Measurements from ENCODE around the gene VGLL4. TPM values are rescaled to one million over a fixed set of nuclear protein-coding genes. Genes with fewer than 3 reads are reported as not detected.

Gene VGLL4
- total RNA-seq, 2 experiments from 2014 or later = 34.2 to 35.5 TPM

- H3K27me3 Mint-ChIP-seq = no peaks in the 10 kb centered on the region
- peaks cover 3% of the 10 kb centered on the region for H3K36me3 Mint-ChIP-seq (ENCODE audit: low read depth)
- no peak overlapping the region for H3K4me3 Mint-ChIP-seq
- H3K27ac Mint-ChIP-seq = peak overlapping the region; percentile 19
- POLR2A ChIA-PET = no interaction called here
- CTCF ChIA-PET = interaction anchor here (1.0 kb wide), 1 partner anchor 85 kb away, joined by 3 read pairs; no protein-coding TSS in a partner anchor
- H3K9me3 Mint-ChIP-seq = no peaks in the 10 kb centered on the region
- no peak for DNase-seq
- no peaks in the 10 kb centered on the region for H3K4me1 Mint-ChIP-seq
Observed at GRCh38 chr3:11567516-11568467, 75.9 kb downstream of the VGLL4 start.

GRCh38 chr3:11566916-11567315 is 76.8 kb downstream of the VGLL4 start:
- H3K36me3 Mint-ChIP-seq (ENCODE audit: low read depth) = peaks cover 3% of the 10 kb centered on the region
- no peak for DNase-seq
- ChIA-PET POLR2A (no interaction called here), CTCF (interaction anchor here (1.0 to 1.8 kb wide), 2 partner anchors 10 to 86 kb away, joined by 3 to 4 read pairs; no protein-coding TSS in a partner anchor)
- no peak overlapping the region for H3K4me3 Mint-ChIP-seq
- no peaks in the 10 kb centered on the region for H3K4me1 Mint-ChIP-seq
- no peaks in the 10 kb centered on the region for H3K27me3 Mint-ChIP-seq
- H3K27ac Mint-ChIP-seq = no peak overlapping the region
- no peaks in the 10 kb centered on the region for H3K9me3 Mint-ChIP-seq

- H3K4me3 Mint-ChIP-seq = no peak overlapping the region
- POLR2A ChIA-PET = no interaction called here
- no peaks in the 10 kb centered on the region for H3K9me3 Mint-ChIP-seq
- CTCF ChIA-PET = interaction anchor here (1.8 kb wide), 1 partner anchor 9 kb away, joined by 4 read pairs; no protein-coding TSS in a partner anchor
- H3K27me3 Mint-ChIP-seq = no peaks in the 10 kb centered on the region
- no peak for DNase-seq
- peaks cover 3% of the 10 kb centered on the region for H3K36me3 Mint-ChIP-seq (ENCODE audit: low read depth)
- no peak overlapping the region for H3K27ac Mint-ChIP-seq
- H3K4me1 Mint-ChIP-seq = no peaks in the 10 kb centered on the region
Observed at GRCh38 chr3:11566478-11566877, 77.2 kb downstream of the VGLL4 start.

GRCh38 chr3:11565932-11566331 is 77.8 kb downstream of the VGLL4 start:
- Mint-ChIP-seq H3K27me3 (no peaks in the 10 kb centered on the region), H3K27ac (no peak overlapping the region), H3K9me3 (no peaks in the 10 kb centered on the region), H3K36me3 (ENCODE audit: low read depth) (peaks cover 3% of the 10 kb centered on the region), H3K4me3 (no peak overlapping the region), H3K4me1 (no peaks in the 10 kb centered on the region)
- ChIA-PET CTCF (interaction anchor here (1.8 kb wide), 1 partner anchor 9 kb away, joined by 4 read pairs; no protein-coding TSS in a partner anchor), POLR2A (no interaction called here)
- no peak for DNase-seq

GRCh38 chr3:11565492-11565891 is 78.2 kb downstream of the VGLL4 start:
- Mint-ChIP-seq H3K4me1 (no peaks in the 10 kb centered on the region), H3K27me3 (no peaks in the 10 kb centered on the region), H3K4me3 (no peak overlapping the region), H3K9me3 (no peaks in the 10 kb centered on the region), H3K36me3 (ENCODE audit: low read depth) (peaks cover 3% of the 10 kb centered on the region), H3K27ac (no peak overlapping the region)
- no peak for DNase-seq
- ChIA-PET POLR2A (no interaction called here), CTCF (interaction anchor here (1.8 kb wide), 1 partner anchor 8 kb away, joined by 4 read pairs; no protein-coding TSS in a partner anchor)

- no peak for DNase-seq
- no peak overlapping the region for H3K27ac Mint-ChIP-seq
- no peaks in the 10 kb centered on the region for H3K9me3 Mint-ChIP-seq
- H3K4me1 Mint-ChIP-seq = no peaks in the 10 kb centered on the region
- H3K27me3 Mint-ChIP-seq = no peaks in the 10 kb centered on the region
- no peak overlapping the region for H3K4me3 Mint-ChIP-seq
- CTCF ChIA-PET = no interaction called here
- POLR2A ChIA-PET = no interaction called here
- H3K36me3 Mint-ChIP-seq (ENCODE audit: low read depth) = peaks cover 3% of the 10 kb centered on the region
Observed at GRCh38 chr3:11565072-11565471, 78.6 kb downstream of the VGLL4 start.

- Mint-ChIP-seq H3K4me1 (no peaks in the 10 kb centered on the region), H3K27me3 (no peaks in the 10 kb centered on the region), H3K27ac (no peak overlapping the region), H3K4me3 (no peak overlapping the region), H3K36me3 (ENCODE audit: low read depth) (peaks cover 3% of the 10 kb centered on the region), H3K9me3 (no peaks in the 10 kb centered on the region)
- no peak for DNase-seq
- POLR2A ChIA-PET = no interaction called here
- CTCF ChIA-PET = no interaction called here
Observed at GRCh38 chr3:11564577-11565001, 79.1 kb downstream of the VGLL4 start.

- ChIA-PET CTCF (interaction anchor here (0.8 to 1.3 kb wide), 4 partner anchors 10 to 77 kb away, joined by 3 to 4 read pairs (median 3); no protein-coding TSS in a partner anchor), POLR2A (no interaction called here)
- Mint-ChIP-seq H3K4me1 (no peaks in the 10 kb centered on the region), H3K27ac (no peak overlapping the region), H3K9me3 (no peaks in the 10 kb centered on the region), H3K36me3 (ENCODE audit: low read depth) (peaks cover 3% of the 10 kb centered on the region), H3K27me3 (no peaks in the 10 kb centered on the region), H3K4me3 (no peak overlapping the region)
- DNase-seq = no peak
Observed at GRCh38 chr3:11563865-11564185, 79.9 kb downstream of the VGLL4 start.

- H3K4me1 Mint-ChIP-seq = no peaks in the 10 kb centered on the region
- H3K4me3 Mint-ChIP-seq = no peak overlapping the region
- no peak overlapping the region for H3K27ac Mint-ChIP-seq
- DNase-seq = no peak
- POLR2A ChIA-PET = no interaction called here
- H3K27me3 Mint-ChIP-seq = no peaks in the 10 kb centered on the region
- CTCF ChIA-PET = interaction anchor here (0.6 to 1.3 kb wide), 5 partner anchors 9 to 219 kb away, joined by 3 to 4 read pairs (median 3); no protein-coding TSS in a partner anchor
- no peaks in the 10 kb centered on the region for H3K9me3 Mint-ChIP-seq
- H3K36me3 Mint-ChIP-seq (ENCODE audit: low read depth) = peaks cover 3% of the 10 kb centered on the region
Observed at GRCh38 chr3:11563159-11563864, 80.4 kb downstream of the VGLL4 start.

GRCh38 chr3:11562277-11562881 is 81.3 kb downstream of the VGLL4 start:
- H3K4me3 Mint-ChIP-seq = no peak overlapping the region
- no peak for DNase-seq
- H3K36me3 Mint-ChIP-seq (ENCODE audit: low read depth) = peaks cover 7% of the 10 kb centered on the region
- H3K9me3 Mint-ChIP-seq = no peaks in the 10 kb centered on the region
- H3K27ac Mint-ChIP-seq = no peak overlapping the region
- H3K4me1 Mint-ChIP-seq = peaks cover 6% of the 10 kb centered on the region
- no peaks in the 10 kb centered on the region for H3K27me3 Mint-ChIP-seq
- ChIA-PET POLR2A (no interaction called here), CTCF (interaction anchor here (0.5 to 1.5 kb wide), 6 partner anchors 9 to 1450 kb away, joined by 3 to 5 read pairs (median 4); no protein-coding TSS in a partner anchor)

- POLR2A ChIA-PET = no interaction called here
Observed at GRCh38 chr3:11560746-11561145, 83.0 kb downstream of the VGLL4 start.

GRCh38 chr3:11559816-11560633 is 83.7 kb downstream of the VGLL4 start:
- H3K27ac Mint-ChIP-seq = no peak overlapping the region
- H3K4me1 Mint-ChIP-seq = peaks cover 6% of the 10 kb centered on the region
- CTCF ChIA-PET = interaction anchor here (0.6 kb wide), 1 partner anchor 264 kb away, joined by 3 read pairs; no protein-coding TSS in a partner anchor
- H3K27me3 Mint-ChIP-seq = no peaks in the 10 kb centered on the region
- no peaks in the 10 kb centered on the region for H3K9me3 Mint-ChIP-seq
- H3K36me3 Mint-ChIP-seq (ENCODE audit: low read depth) = peaks cover 14% of the 10 kb centered on the region
- POLR2A ChIA-PET = no interaction called here
- DNase-seq = no peak
- H3K4me3 Mint-ChIP-seq = no peak overlapping the region

More at GRCh38 chr3:11560746-11561145, 83.0 kb downstream of the VGLL4 start:
- no peaks in the 10 kb centered on the region for H3K9me3 Mint-ChIP-seq
- H3K4me3 Mint-ChIP-seq = no peak overlapping the region
- H3K36me3 Mint-ChIP-seq (ENCODE audit: low read depth) = peaks cover 12% of the 10 kb centered on the region
- H3K27me3 Mint-ChIP-seq = no peaks in the 10 kb centered on the region
- DNase-seq = no peak
- H3K4me1 Mint-ChIP-seq = peaks cover 6% of the 10 kb centered on the region
- H3K27ac Mint-ChIP-seq = no peak overlapping the region
- CTCF ChIA-PET = interaction anchor here (1.5 kb wide), 1 partner anchor 46 kb away, joined by 4 read pairs; no protein-coding TSS in a partner anchor

Measured in activated CD4-positive, alpha-beta T cell treated with anti-CD3 and anti-CD28 coated beads, Interleukin-2, amount 10 ng/mL, durations not matched to agents 7 days and 5 days (primary cell).